GM20431 (cell line): Measurements from ENCODE around the gene DPPA5.

Source experiments
- in situ Hi-C: fragments of 300-500 bp; cut with MseI, MboI; formaldehyde crosslinking; loops from one replicate; pipeline ENCODE4 v1.15.0; 2020; ENCODE audit warnings: low sequenced_read_pairs; ENCODE audit not compliant: unreplicated experiment

DPPA5 gene

GRCh38 chr6:73309535-73309784 lies 44.6 kb downstream of the DPPA5 start:
- in situ Hi-C loops = loop anchor here (25.0 kb wide), 1 partner anchor 897 kb away; no protein-coding TSS in a partner anchor

- in situ Hi-C loops = loop anchor here (25.0 kb wide), 1 partner anchor 897 kb away; no protein-coding TSS in a partner anchor
Measured at GRCh38 chr6:73308712-73309534, 45.2 kb downstream of the DPPA5 start.

GRCh38 chr6:73303773-73304172 lies 50.3 kb downstream of the DPPA5 start:
- in situ Hi-C loops = loop anchor here (25.0 kb wide), 1 partner anchor 891 kb away; no protein-coding TSS in a partner anchor
